Lower lobe of right lung (tissue), 2 donors: ENCODE measurements around the gene PARD6G. TPM values are rescaled to one million over a fixed set of nuclear protein-coding genes. Genes with fewer than 3 reads are reported as not detected.

ENCODE experiments used
- ATAC-seq, 2 donors: fragments of 200-7000 bp; cut with Tn5 transposase; one replicate each; pipeline ENCODE4 v1.9.1; 2020 to 2022; ENCODE audit warnings: mild to moderate bottlenecking in 2 of 2, moderate library complexity in 2 of 2
- DNase-seq: peaks from one replicate; pipeline ENCODE4 v3.0.0-alpha.2; 2020
- H3K27ac ChIP-seq: fragments of 200-600 bp; one replicate; pipeline ENCODE4 v1.8.0; 2022
- H3K27me3 ChIP-seq: fragments of 200-600 bp; one replicate; pipeline ENCODE4 v1.8.0; 2022; ENCODE audit warnings: low read depth
- H3K36me3 ChIP-seq: fragments of 200-600 bp; one replicate; pipeline ENCODE4 v1.8.0; 2022; ENCODE audit warnings: mild to moderate bottlenecking
- H3K4me1 ChIP-seq: fragments of 200-600 bp; one replicate; pipeline ENCODE4 v1.8.0; 2022
- H3K4me3 ChIP-seq: fragments of 200-600 bp; one replicate; pipeline ENCODE4 v1.8.0; 2022; ENCODE audit warnings: mild to moderate bottlenecking
- H3K9me3 ChIP-seq: fragments of 200-600 bp; one replicate; pipeline ENCODE4 v1.8.0; 2022
- CTCF ChIP-seq: fragments of 200-600 bp; IDR thresholded peaks from one replicate; pipeline ENCODE4 v1.8.0; 2022; ENCODE audit warnings: antibody characterized with exemption, mild to moderate bottlenecking
- intact Hi-C: fragments of 100-400 bp; cut with DNase I; formaldehyde crosslinking; loops from one replicate; pipeline ENCODE4 v1.11.0; 2022
- total RNA-seq: library from RNA; stranded (reverse); fragmentation: NEBNext Ultra II Directional; extraction: Animal tissue kit (Norgen Biotek cat#: 25700); gene quantifications from one replicate; pipeline ENCODE4 v1.2.1, GENCODE V29; 2021
- donor health status: DM: no; HTN: yes; CAD: no; lungs with severe emphysema.

PARD6G gene
- total RNA-seq, 1 donor from 2014 or later, result 7.3 TPM

DNA sequence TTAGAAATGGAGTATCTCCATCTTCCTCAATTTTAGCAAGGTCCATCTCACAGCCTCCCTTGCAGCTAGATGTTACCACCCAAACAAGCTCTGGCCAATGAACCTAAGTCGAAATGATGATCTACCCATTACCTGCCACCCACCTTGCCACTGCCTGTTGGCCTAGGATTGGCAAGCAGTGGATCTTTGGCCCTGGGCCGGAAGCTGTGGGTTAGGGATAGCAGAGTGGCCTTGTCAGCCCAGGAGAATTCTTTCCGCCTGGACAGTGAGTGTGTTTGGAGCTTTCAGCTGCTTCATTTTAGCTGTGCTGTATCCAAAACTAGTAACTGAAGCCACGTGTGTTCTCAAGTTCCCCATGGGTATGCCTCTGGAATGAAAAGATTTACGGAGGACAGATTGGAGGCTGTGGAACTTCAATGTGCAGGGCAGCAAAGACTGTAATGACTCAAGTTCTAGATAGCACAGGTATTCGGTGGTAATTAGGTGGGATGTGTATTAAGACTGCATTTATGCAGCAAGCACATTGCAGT is 7.7 kb upstream of the PARD6G start:
- DNase-seq, result no peak
- intact Hi-C loops, result no loop called here
- no peak for TF ChIP-seq CTCF

DNA sequence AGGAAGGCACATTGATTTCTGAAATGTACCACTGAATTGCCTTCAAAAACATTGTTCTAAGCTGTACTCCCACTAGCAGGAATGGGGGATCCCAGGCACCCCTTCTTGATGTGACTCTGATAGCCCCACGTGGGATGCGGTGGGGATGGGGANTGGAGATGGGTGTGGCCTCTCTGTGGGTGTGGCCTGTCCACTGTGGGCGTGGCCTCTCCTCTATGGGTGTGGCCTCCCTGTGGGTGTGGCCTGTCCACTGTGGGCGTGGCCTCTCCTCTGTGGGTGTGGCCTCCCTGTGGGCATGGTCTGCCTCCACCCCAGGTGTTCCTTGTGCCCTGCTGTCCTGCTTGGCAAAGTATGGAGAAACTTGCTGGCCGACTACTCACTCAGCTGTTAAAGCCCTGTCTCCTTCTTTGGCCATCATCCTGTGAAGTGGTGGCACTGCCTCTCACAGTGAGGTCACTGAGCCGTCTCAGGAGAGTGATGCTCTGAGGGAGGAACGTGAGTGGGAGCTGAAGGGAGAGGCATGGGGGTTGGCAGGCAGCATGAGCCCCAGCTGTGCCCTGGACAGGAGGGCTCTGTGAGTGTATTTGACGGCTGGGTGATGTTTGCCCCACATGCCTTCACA is 6.7 kb upstream of the PARD6G start:
- ATAC-seq (peak; percentile 39 to 49), DNase-seq (no peak)
- H3K4me3 ChIP-seq, result no peak overlapping the region
- no peaks in the 10 kb centered on the region for H3K36me3 ChIP-seq
- no peak for TF ChIP-seq CTCF
- H3K4me1 ChIP-seq, result no peaks in the 10 kb centered on the region
- intact Hi-C loops, result no loop called here
- H3K27ac ChIP-seq, result no peak overlapping the region
- no peaks in the 10 kb centered on the region for H3K9me3 ChIP-seq
- no peaks in the 10 kb centered on the region for H3K27me3 ChIP-seq

More for the DNA sequence above, 7.7 kb upstream of the PARD6G start:
- no peak for ATAC-seq
- Histone ChIP-seq H3K4me1 (no peaks in the 10 kb centered on the region), H3K27ac (no peak overlapping the region), H3K4me3 (no peak overlapping the region), H3K36me3 (no peaks in the 10 kb centered on the region), H3K27me3 (no peaks in the 10 kb centered on the region), H3K9me3 (no peaks in the 10 kb centered on the region)

- H3K27ac ChIP-seq, result no peak overlapping the region
- ATAC-seq (no peak), DNase-seq (no peak)
- no peak overlapping the region for H3K4me3 ChIP-seq
- no peak for TF ChIP-seq CTCF
- intact Hi-C loops, result no loop called here
- no peaks in the 10 kb centered on the region for H3K9me3 ChIP-seq
- no peaks in the 10 kb centered on the region for H3K4me1 ChIP-seq
- H3K27me3 ChIP-seq, result no peaks in the 10 kb centered on the region
- no peaks in the 10 kb centered on the region for H3K36me3 ChIP-seq
Observed at GRCh38 chr18:80253236-80253635, 5.9 kb upstream of the PARD6G start.

DNA sequence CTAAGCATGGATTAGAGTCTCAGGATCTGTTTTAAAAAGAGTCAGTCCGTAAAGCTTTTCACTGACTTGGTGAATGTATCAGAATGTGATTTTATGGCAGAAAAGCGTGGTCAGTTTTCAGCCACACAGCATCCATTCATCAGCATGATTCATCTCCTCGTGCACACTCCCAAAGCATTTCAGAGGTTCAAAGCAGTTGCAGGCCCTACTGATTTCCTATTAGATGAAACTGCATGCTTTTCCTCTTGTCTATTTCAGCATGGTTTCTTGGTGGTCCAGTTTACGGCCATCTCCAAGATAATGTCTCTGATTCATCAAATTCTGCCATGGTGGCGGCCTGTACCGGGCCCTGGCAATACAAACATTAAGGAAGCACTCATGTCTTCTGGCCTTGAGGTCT is 4.8 kb upstream of the PARD6G start:
- TF ChIP-seq CTCF, result no peak

DNA sequence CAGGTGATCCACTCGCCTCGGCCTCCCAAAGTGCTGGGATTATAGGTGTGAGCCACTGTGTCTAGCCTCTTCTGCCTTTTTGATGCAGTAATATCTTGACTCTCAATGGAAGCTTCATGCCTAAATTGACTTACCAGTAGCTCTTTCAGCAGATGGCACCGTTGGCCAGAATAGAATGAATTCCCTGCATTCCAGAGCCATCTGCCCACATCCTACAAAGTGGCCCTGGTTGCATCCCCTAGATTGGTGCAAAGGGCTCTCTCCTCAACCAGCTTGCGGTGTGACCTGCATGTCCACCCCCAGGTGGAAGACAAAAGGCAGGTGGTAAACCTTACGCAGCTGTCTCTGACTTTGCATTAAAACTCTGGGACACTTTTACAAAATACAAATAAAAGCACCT is 4.4 kb upstream of the PARD6G start:
- ATAC-seq, result no peak
- Histone ChIP-seq H3K27me3 (no peaks in the 10 kb centered on the region), H3K4me3 (no peak overlapping the region), H3K9me3 (no peaks in the 10 kb centered on the region), H3K4me1 (peaks cover 4% of the 10 kb centered on the region), H3K36me3 (no peaks in the 10 kb centered on the region), H3K27ac (no peak overlapping the region)
- no peak for TF ChIP-seq CTCF
- no peak for DNase-seq
- intact Hi-C loops, result no loop called here

More for the DNA sequence above, 4.8 kb upstream of the PARD6G start:
- intact Hi-C loops, result no loop called here
- DNase-seq (no peak), ATAC-seq (no peak)
- Histone ChIP-seq H3K4me3 (no peak overlapping the region), H3K27ac (no peak overlapping the region), H3K36me3 (no peaks in the 10 kb centered on the region), H3K27me3 (no peaks in the 10 kb centered on the region), H3K9me3 (no peaks in the 10 kb centered on the region), H3K4me1 (no peaks in the 10 kb centered on the region)
